Parathyroid adenoma (tissue), 2 donors: Measurements from ENCODE around the gene TUBGCP3.

ENCODE experiments used
- H2AFZ ChIP-seq: fragments of 300-600 bp; sonication (generic); one replicate; pipeline ENCODE4 v1.7.0; 2017; ENCODE audit warnings: antibody characterized with exemption, mild to moderate bottlenecking
- H3K27ac ChIP-seq: fragments of 300-600 bp; sonication (generic); one replicate; pipeline ENCODE4 v1.7.0; 2017
- H3K27me3 ChIP-seq: fragments of 300-600 bp; sonication (generic); one replicate; pipeline ENCODE4 v1.7.0; 2017; ENCODE audit warnings: low read length; ENCODE audit not compliant: control insufficient read depth, insufficient read depth
- H3K36me3 ChIP-seq: fragments of 300-600 bp; sonication (generic); one replicate; pipeline ENCODE4 v1.7.0; 2017; ENCODE audit warnings: low read length; ENCODE audit not compliant: control insufficient read depth, insufficient read depth
- H3K4me1 ChIP-seq: fragments of 300-600 bp; sonication (generic); one replicate; pipeline ENCODE4 v1.7.0; 2017; ENCODE audit warnings: control low read depth
- H3K4me2 ChIP-seq: fragments of 300-600 bp; sonication (generic); one replicate; pipeline ENCODE4 v1.7.0; 2017; ENCODE audit warnings: low read length
- H3K4me3 ChIP-seq: fragments of 300-600 bp; sonication (generic); one replicate; pipeline ENCODE4 v1.7.0; 2017; ENCODE audit warnings: low read depth, low read length
- H3K79me2 ChIP-seq: fragments of 300-600 bp; sonication (generic); one replicate; pipeline ENCODE4 v1.7.0; 2017; ENCODE audit warnings: control low read depth
- H3K9ac ChIP-seq: fragments of 300-600 bp; sonication (generic); one replicate; pipeline ENCODE4 v1.7.0; 2017; ENCODE audit warnings: mild to moderate bottlenecking
- H3K9me3 ChIP-seq: fragments of 300-600 bp; sonication (generic); one replicate; pipeline ENCODE4 v1.7.0; 2017; ENCODE audit warnings: low read length; ENCODE audit not compliant: control insufficient read depth
- CTCF ChIP-seq: fragments of 300-600 bp; sonication (generic); IDR thresholded peaks from one replicate; pipeline ENCODE4 v1.7.0; 2017; ENCODE audit warnings: antibody characterized with exemption, mild to moderate bottlenecking
- donor health status: primary hyperparathyroidism.

Gene TUBGCP3

GRCh38 chr13:112545856-112546255 is 42.1 kb downstream of the TUBGCP3 start:
- Histone ChIP-seq H3K36me3 (no peaks in the 10 kb centered on the region), H2AFZ (no peak overlapping the region), H3K79me2 (no peaks in the 10 kb centered on the region), H3K4me1 (no peaks in the 10 kb centered on the region), H3K9me3 (no peaks in the 10 kb centered on the region), H3K4me3 (no peak overlapping the region), H3K9ac (no peak overlapping the region), H3K27ac (no peak overlapping the region), H3K4me2 (no peak overlapping the region), H3K27me3 (no peaks in the 10 kb centered on the region)
- no peak for TF ChIP-seq CTCF

- Histone ChIP-seq H3K27ac (no peak overlapping the region), H3K79me2 (no peaks in the 10 kb centered on the region), H2AFZ (no peak overlapping the region), H3K9me3 (no peaks in the 10 kb centered on the region), H3K4me1 (no peaks in the 10 kb centered on the region), H3K9ac (no peak overlapping the region), H3K4me2 (no peak overlapping the region), H3K27me3 (no peaks in the 10 kb centered on the region), H3K4me3 (no peak overlapping the region), H3K36me3 (no peaks in the 10 kb centered on the region)
- no peak for TF ChIP-seq CTCF
Observed at GRCh38 chr13:112532837-112533745, 54.9 kb downstream of the TUBGCP3 start.

- no peak overlapping the region for H3K9ac ChIP-seq
- H3K27ac ChIP-seq: no peak overlapping the region
- H3K9me3 ChIP-seq: no peaks in the 10 kb centered on the region
- TF ChIP-seq CTCF: no peak
- no peaks in the 10 kb centered on the region for H3K4me1 ChIP-seq
- no peaks in the 10 kb centered on the region for H3K27me3 ChIP-seq
- no peak overlapping the region for H3K4me2 ChIP-seq
- H3K79me2 ChIP-seq: peaks cover 1% of the 10 kb centered on the region
- no peaks in the 10 kb centered on the region for H3K36me3 ChIP-seq
- H2AFZ ChIP-seq: no peak overlapping the region
- H3K4me3 ChIP-seq: no peak overlapping the region
Observed at GRCh38 chr13:112531263-112531794, 56.6 kb downstream of the TUBGCP3 start.

GRCh38 chr13:112530861-112531260 is 57.1 kb downstream of the TUBGCP3 start:
- TF ChIP-seq CTCF: no peak
- Histone ChIP-seq H3K9me3 (no peaks in the 10 kb centered on the region), H2AFZ (no peak overlapping the region), H3K27ac (no peak overlapping the region), H3K4me2 (no peak overlapping the region), H3K36me3 (no peaks in the 10 kb centered on the region), H3K27me3 (no peaks in the 10 kb centered on the region), H3K9ac (no peak overlapping the region), H3K4me3 (no peak overlapping the region), H3K79me2 (peaks cover 5% of the 10 kb centered on the region), H3K4me1 (no peaks in the 10 kb centered on the region)
